Upper lobe of left lung (tissue), 4 donors: ENCODE results near the gene LYPD3.

Experiments used
- CTCF ChIP-seq, 6 experiments: fragments of 450-650 bp in 4 of 6; fragments of 200-600 bp in 2 of 6; sonication (generic) in 2 of 6; IDR thresholded peaks; one replicate each; pipeline ENCODE4 v1.5.1; 2016 to 2019; ENCODE audit warnings: antibody characterized with exemption in 6 of 6
- EP300 ChIP-seq, 4 donors: sonication (generic); formaldehyde crosslinking; IDR thresholded peaks; one replicate each; pipeline ENCODE4 v1.5.1; 2017; ENCODE audit warnings: antibody characterized with exemption in 4 of 4, control low read depth in 2 of 4
- POLR2A ChIP-seq, 4 donors: fragments of 450-650 bp; IDR thresholded peaks; one replicate each; pipeline ENCODE4 v1.5.1; 2016 to 2017; ENCODE audit warnings: antibody characterized with exemption in 4 of 4, mild to moderate bottlenecking in 2 of 4
- POLR2AphosphoS5 ChIP-seq, 2 donors: sonication (generic); formaldehyde crosslinking; IDR thresholded peaks; one replicate each; pipeline ENCODE4 v1.5.1; 2017; ENCODE audit warnings: antibody characterized with exemption in 2 of 2

GRCh38 chr19:43412441-43412840 lies 53.0 kb downstream of the LYPD3 start:
- TF ChIP-seq CTCF (IDR thresholded peaks at IDR 0.05) = no peak
- no peak for TF ChIP-seq POLR2A (IDR thresholded peaks at IDR 0.05)
- no peak for TF ChIP-seq POLR2AphosphoS5 (IDR thresholded peaks at IDR 0.05)
- no peak for TF ChIP-seq EP300 (IDR thresholded peaks at IDR 0.05)
